22Rv1 (cell line): ENCODE data around the gene KIAA1549.

Source experiments
- CTCF ChIP-seq: fragments of 450-650 bp; IDR thresholded peaks from 2 replicates; pipeline ENCODE4 v1.5.1; 2017; ENCODE audit warnings: mild to moderate bottlenecking
- ZFX ChIP-seq: fragments of 450-650 bp; IDR thresholded peaks from 2 replicates; pipeline ENCODE4 v1.6.1; 2017; ENCODE audit warnings: antibody characterized with exemption, borderline replicate concordance

- TF ChIP-seq CTCF (no peak), ZFX (no peak)
These were observed 147.6 kb downstream of the KIAA1549 start for GRCh38 chr7:138833596-138833995.
